ENCODE measurements around the gene MKKS. TPM values are rescaled to one million over a fixed set of nuclear protein-coding genes. Genes with fewer than 3 reads are reported as not detected.

The MKKS gene
- total and polyA plus RNA-seq, 10 of the 15 experiments (the other 5 are each of a cell fraction or from before 2014, with no cell fraction given) = 4.3 to 17.9 (median 7.7) TPM

DNA sequence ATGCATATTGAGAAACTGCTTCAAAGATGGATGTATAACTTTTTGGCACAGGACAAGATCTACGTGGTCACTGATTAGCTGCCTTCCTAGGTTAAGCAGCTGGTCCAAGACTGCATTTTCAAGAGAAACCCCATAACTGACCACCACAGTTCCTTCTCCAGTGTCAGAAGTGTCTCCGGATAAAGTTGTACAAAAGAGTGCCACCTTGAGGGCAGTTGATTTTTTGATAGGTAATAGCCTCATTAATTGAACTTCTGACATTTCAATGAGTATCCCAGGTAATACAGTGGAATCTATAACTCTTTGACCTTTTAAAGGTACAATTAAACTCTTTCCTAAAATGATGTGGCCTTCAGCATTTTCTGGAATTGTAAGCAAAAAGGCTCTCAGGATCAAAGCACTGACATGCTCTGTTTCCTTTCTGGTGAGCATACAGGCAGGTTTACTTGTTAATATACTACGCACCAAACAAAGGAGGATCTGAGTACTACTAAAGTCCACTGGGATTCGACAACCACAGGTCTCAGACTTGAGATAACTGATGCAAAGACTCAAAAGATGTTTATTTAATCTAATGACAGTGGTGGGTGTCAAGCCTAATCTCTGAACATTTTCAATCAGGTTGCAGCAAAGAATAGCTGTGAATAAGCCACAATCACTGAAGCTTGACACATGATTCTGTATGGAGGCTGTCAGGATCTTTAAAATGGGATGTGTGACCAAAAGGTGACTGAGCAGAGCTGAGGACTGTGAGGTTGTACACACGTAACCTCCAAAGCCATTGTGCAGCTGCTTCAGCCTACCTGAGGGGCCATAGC is 21.2 kb downstream of the MKKS start (continued):
- TF ChIP-seq, protein P1, sequence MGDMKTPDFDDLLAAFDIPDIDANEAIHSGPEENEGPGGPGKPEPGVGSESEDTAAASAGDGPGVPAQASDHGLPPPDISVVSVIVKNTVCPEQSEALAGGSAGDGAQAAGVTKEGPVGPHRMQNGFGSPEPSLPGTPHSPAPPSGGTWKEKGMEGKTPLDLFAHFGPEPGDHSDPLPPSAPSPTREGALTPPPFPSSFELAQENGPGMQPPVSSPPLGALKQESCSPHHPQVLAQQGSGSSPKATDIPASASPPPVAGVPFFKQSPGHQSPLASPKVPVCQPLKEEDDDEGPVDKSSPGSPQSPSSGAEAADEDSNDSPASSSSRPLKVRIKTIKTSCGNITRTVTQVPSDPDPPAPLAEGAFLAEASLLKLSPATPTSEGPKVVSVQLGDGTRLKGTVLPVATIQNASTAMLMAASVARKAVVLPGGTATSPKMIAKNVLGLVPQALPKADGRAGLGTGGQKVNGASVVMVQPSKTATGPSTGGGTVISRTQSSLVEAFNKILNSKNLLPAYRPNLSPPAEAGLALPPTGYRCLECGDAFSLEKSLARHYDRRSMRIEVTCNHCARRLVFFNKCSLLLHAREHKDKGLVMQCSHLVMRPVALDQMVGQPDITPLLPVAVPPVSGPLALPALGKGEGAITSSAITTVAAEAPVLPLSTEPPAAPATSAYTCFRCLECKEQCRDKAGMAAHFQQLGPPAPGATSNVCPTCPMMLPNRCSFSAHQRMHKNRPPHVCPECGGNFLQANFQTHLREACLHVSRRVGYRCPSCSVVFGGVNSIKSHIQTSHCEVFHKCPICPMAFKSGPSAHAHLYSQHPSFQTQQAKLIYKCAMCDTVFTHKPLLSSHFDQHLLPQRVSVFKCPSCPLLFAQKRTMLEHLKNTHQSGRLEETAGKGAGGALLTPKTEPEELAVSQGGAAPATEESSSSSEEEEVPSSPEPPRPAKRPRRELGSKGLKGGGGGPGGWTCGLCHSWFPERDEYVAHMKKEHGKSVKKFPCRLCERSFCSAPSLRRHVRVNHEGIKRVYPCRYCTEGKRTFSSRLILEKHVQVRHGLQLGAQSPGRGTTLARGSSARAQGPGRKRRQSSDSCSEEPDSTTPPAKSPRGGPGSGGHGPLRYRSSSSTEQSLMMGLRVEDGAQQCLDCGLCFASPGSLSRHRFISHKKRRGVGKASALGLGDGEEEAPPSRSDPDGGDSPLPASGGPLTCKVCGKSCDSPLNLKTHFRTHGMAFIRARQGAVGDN (IDR thresholded peaks at IDR 0.05) = no peak
- TF ChIP-seq ZNF622 (IDR thresholded peaks at IDR 0.05) = no peak

DNA sequence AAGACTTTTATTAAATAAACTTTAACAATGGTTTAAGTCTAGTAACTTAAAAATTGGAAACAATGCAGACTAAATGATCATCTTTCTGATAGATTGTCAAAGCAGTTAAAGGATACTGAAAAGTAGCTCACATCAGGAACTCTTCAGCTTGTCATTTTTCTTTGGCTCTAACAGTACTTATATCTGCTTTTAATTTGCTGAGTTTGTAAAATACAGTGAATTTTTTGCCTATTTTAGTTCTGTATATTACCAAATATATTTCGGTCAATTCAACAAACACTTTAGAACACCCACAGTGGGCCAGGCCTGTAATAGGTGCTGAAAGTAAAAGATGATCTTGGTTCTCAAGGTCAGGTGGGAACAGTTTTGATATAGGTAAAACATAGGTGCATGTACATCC is 22.3 kb downstream of the MKKS start:
- CTCF ChIA-PET = interaction anchor here (0.7 to 5.8 kb wide), 7 partner anchors 9 to 433 kb away, joined by 3 to 63 read pairs (median 5); no protein-coding TSS in a partner anchor
- H3K9ac ChIP-seq (ENCODE audit: control insufficient read depth, insufficient read depth, low read length) = no peak overlapping the region

More for the DNA sequence above, 22.3 kb downstream of the MKKS start:
- FAIRE-seq (no peak), DNase-seq (ENCODE audit: low read depth, low spot score) (no peak), ATAC-seq (no peak)
- no TSS peak for BruUV-seq (replicated peaks)
- peaks cover 2 to 9% of the 10 kb centered on the region in 2 experiments for H3K36me3 ChIP-seq (ENCODE audit: control insufficient read depth in 2 of 2, insufficient read depth in 2 of 2, low read length in 1 of 2)
- no peaks in the 10 kb centered on the region for H4K20me1 ChIP-seq (ENCODE audit: control insufficient read depth, insufficient read depth)
- 100% methylated on average over 1 of the region's 1 CpG for WGBS (ENCODE audit: insufficient coverage, insufficient replicate concordance, low lambda C conversion rate, missing lambda C conversion rate)
- no peak overlapping the region for H3K4me3 ChIP-seq
- in situ Hi-C loops (cut with MboI) = no loop called here
- H3K4me2 ChIP-seq (ENCODE audit: control insufficient read depth, insufficient read depth) = no peak overlapping the region
- ChIA-PET RAD21 (ENCODE audit: unreplicated experiment) (interaction anchor here (1.0 to 1.9 kb wide), 3 partner anchors 9 to 95 kb away, joined by 3 to 7 read pairs (median 3); no protein-coding TSS in a partner anchor), POLR2A (no interaction called here), SMC1A (ENCODE audit: uncharacterized antibody, unreplicated experiment) (interaction anchor here (1.0 to 3.6 kb wide), 7 partner anchors 22 to 192 kb away, joined by 3 to 22 read pairs (median 5); partner anchors contain the start of gene MKKS)
- H2AFZ ChIP-seq (ENCODE audit: control insufficient read depth, low read depth, low read length) = no peak overlapping the region
- H3K9me3 ChIP-seq (replicated peaks; ENCODE audit: control insufficient read depth, insufficient read depth, low read length) = no peaks in the 10 kb centered on the region
- H3K27ac ChIP-seq (ENCODE audit: control insufficient read depth, insufficient read depth) = no peak overlapping the region
- intact Hi-C loops (cut with micrococcal nuclease; ENCODE audit: unreplicated experiment) = loop anchor here (5.0 to 10.0 kb wide), 3 partner anchors 94 to 434 kb away; no protein-coding TSS in a partner anchor
- no peaks in the 10 kb centered on the region for H3K27me3 ChIP-seq (replicated peaks in 1 of 2; ENCODE audit: control insufficient read depth in 2 of 2, insufficient read depth in 2 of 2, low read length in 1 of 2)
- TF ChIP-seq, protein P2, sequence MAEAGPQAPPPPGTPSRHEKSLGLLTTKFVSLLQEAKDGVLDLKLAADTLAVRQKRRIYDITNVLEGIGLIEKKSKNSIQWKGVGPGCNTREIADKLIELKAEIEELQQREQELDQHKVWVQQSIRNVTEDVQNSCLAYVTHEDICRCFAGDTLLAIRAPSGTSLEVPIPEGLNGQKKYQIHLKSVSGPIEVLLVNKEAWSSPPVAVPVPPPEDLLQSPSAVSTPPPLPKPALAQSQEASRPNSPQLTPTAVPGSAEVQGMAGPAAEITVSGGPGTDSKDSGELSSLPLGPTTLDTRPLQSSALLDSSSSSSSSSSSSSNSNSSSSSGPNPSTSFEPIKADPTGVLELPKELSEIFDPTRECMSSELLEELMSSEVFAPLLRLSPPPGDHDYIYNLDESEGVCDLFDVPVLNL (IDR thresholded peaks at IDR 0.05; ENCODE audit: low read depth, low read length) = no peak
- TF ChIP-seq, protein P3, sequence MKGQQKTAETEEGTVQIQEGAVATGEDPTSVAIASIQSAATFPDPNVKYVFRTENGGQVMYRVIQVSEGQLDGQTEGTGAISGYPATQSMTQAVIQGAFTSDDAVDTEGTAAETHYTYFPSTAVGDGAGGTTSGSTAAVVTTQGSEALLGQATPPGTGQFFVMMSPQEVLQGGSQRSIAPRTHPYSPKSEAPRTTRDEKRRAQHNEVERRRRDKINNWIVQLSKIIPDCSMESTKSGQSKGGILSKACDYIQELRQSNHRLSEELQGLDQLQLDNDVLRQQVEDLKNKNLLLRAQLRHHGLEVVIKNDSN (IDR thresholded peaks at IDR 0.05; ENCODE audit: borderline replicate concordance, extremely low read length, insufficient read depth, low read depth, low read length) = no peak
- TF ChIP-seq HDAC6 (IDR thresholded peaks at IDR 0.05; ENCODE audit: unreplicated experiment) (no peak), IRF4 (IDR thresholded peaks at IDR 0.05; ENCODE audit: low read depth, low read length) (no peak), EED (IDR thresholded peaks at IDR 0.05; ENCODE audit: low read depth) (no peak), ASH2L (IDR thresholded peaks at IDR 0.05; ENCODE audit: borderline replicate concordance, low read depth) (no peak), RBBP5 (conservative IDR thresholded peaks at IDR 0.05) (no peak), ZNF207 (IDR thresholded peaks at IDR 0.05; ENCODE audit: borderline replicate concordance) (no peak)
- TF ChIP-seq, protein P4, sequence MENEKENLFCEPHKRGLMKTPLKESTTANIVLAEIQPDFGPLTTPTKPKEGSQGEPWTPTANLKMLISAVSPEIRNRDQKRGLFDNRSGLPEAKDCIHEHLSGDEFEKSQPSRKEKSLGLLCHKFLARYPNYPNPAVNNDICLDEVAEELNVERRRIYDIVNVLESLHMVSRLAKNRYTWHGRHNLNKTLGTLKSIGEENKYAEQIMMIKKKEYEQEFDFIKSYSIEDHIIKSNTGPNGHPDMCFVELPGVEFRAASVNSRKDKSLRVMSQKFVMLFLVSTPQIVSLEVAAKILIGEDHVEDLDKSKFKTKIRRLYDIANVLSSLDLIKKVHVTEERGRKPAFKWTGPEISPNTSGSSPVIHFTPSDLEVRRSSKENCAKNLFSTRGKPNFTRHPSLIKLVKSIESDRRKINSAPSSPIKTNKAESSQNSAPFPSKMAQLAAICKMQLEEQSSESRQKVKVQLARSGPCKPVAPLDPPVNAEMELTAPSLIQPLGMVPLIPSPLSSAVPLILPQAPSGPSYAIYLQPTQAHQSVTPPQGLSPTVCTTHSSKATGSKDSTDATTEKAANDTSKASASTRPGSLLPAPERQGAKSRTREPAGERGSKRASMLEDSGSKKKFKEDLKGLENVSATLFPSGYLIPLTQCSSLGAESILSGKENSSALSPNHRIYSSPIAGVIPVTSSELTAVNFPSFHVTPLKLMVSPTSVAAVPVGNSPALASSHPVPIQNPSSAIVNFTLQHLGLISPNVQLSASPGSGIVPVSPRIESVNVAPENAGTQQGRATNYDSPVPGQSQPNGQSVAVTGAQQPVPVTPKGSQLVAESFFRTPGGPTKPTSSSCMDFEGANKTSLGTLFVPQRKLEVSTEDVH (IDR thresholded peaks at IDR 0.05; ENCODE audit: low read depth, partially characterized antibody) = no peak
- no peaks in the 10 kb centered on the region for H3K79me2 ChIP-seq (ENCODE audit: control insufficient read depth, insufficient read depth, low read length)
- H3K4me1 ChIP-seq (ENCODE audit: control insufficient read depth, insufficient read depth, low read length) = peaks cover 8% of the 10 kb centered on the region

Measured in GM12878 (cell line).